Measurements from ENCODE around the gene PBX4. TPM values are rescaled to one million over a fixed set of nuclear protein-coding genes. Genes with fewer than 3 reads are reported as not detected.

The PBX4 gene
- total and polyA plus RNA-seq, 2 donors (not counting 1 experiment from before 2014, with no cell fraction given), result 11.7 TPM

DNA sequence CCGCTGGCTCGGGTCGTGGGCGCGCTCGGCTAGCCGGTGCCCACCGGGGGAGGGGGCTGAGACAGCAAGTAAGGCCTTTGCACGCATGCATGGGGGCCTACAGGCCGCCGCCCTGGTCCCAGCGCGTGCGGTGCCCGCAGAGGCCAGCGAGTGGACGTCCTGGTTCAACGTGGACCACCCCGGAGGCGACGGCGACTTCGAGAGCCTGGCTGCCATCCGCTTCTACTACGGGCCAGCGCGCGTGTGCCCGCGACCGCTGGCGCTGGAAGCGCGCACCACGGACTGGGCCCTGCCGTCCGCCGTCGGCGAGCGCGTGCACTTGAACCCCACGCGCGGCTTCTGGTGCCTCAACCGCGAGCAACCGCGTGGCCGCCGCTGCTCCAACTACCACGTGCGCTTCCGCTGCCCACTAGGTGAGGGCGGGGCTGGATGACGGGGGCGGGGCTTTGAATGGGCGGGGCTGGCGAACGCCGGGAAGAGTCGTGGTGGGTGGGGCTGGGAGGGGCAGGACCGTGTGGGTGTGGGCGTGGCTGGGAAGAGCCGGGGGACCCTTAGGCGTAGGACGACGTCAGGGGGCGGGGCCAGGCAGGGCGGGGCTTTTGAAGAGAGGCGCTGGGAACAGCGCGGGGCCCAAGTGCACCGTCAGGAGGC is 78.3 kb downstream of the PBX4 start:
- H3K4me2 ChIP-seq (replicated peaks; ENCODE audit: low read depth, low read length, poor library complexity, severe bottlenecking), result peak overlapping the region; percentile 90
- H3K9ac ChIP-seq (ENCODE audit: low read length), result peak overlapping the region; percentile 58
- H3K79me2 ChIP-seq (ENCODE audit: control insufficient read depth, insufficient read depth, low read length), result no peaks in the 10 kb centered on the region
- TF ChIP-seq EZH2 (IDR thresholded peaks at IDR 0.05; ENCODE audit: borderline replicate concordance, insufficient read depth, low read depth, low read length, poor library complexity, severe bottlenecking), result no peak
- TF ChIP-seq, protein P1, sequence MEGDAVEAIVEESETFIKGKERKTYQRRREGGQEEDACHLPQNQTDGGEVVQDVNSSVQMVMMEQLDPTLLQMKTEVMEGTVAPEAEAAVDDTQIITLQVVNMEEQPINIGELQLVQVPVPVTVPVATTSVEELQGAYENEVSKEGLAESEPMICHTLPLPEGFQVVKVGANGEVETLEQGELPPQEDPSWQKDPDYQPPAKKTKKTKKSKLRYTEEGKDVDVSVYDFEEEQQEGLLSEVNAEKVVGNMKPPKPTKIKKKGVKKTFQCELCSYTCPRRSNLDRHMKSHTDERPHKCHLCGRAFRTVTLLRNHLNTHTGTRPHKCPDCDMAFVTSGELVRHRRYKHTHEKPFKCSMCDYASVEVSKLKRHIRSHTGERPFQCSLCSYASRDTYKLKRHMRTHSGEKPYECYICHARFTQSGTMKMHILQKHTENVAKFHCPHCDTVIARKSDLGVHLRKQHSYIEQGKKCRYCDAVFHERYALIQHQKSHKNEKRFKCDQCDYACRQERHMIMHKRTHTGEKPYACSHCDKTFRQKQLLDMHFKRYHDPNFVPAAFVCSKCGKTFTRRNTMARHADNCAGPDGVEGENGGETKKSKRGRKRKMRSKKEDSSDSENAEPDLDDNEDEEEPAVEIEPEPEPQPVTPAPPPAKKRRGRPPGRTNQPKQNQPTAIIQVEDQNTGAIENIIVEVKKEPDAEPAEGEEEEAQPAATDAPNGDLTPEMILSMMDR (IDR thresholded peaks at IDR 0.05), result no peak
- peak overlapping the region in 3 of 5 experiments; percentile 35 to 57 (median 48) for H3K4me3 ChIP-seq (ENCODE audit: control extremely low read depth in 1 of 5, extremely low read depth in 1 of 5, insufficient read depth in 1 of 5, low read depth in 2 of 5, low read length in 4 of 5)
- ChIA-PET CTCF (no interaction called here), POLR2A (no interaction called here)
- peaks cover 0 to 39% (median 0%) of the 10 kb centered on the region in 3 donors for H3K9me3 ChIP-seq (ENCODE audit: control extremely low read depth in 1 of 3, control insufficient read depth in 2 of 3, insufficient read depth in 1 of 3, low read length in 2 of 3)
- DNase-seq (peak; percentile 65), ATAC-seq (ENCODE audit: low read depth) (peak; percentile 59)
- 23% methylated on average over 74 of the region's 74 CpGs for WGBS (ENCODE audit: insufficient coverage)
- Mint-ChIP-seq H3K27me3 (peaks cover 22% of the 10 kb centered on the region), H3K4me3 (peak overlapping the region; percentile 80), H3K4me1 (peaks cover 25% of the 10 kb centered on the region), H3K9me3 (ENCODE audit: insufficient read depth) (no peaks in the 10 kb centered on the region), H3K27ac (no peak overlapping the region)
- no peaks in the 10 kb centered on the region for H3K36me3 ChIP-seq (replicated peaks in 1 of 2; ENCODE audit: control extremely low read depth in 1 of 2, control insufficient read depth in 1 of 2, extremely low read depth in 1 of 2, insufficient read depth in 2 of 2, low read length in 1 of 2)
- H3K27ac ChIP-seq (ENCODE audit: low read length in 2 of 2), result no peak overlapping the region
- intact Hi-C loops (cut with micrococcal nuclease), result no loop called here
- H4K20me1 ChIP-seq (ENCODE audit: control insufficient read depth, insufficient read depth, low read length, poor library complexity, severe bottlenecking), result no peaks in the 10 kb centered on the region
- H2AFZ ChIP-seq (ENCODE audit: insufficient read depth, low read depth, low read length, poor library complexity, severe bottlenecking), result peak overlapping the region; percentile 54
- peaks cover 36 to 38% of the 10 kb centered on the region in 2 donors for H3K4me1 ChIP-seq (ENCODE audit: control insufficient read depth in 2 of 2, insufficient read depth in 2 of 2, low read length in 2 of 2)
- H3K27me3 ChIP-seq (replicated peaks in 1 of 4; ENCODE audit: control extremely low read depth in 1 of 4, control insufficient read depth in 3 of 4, insufficient read depth in 4 of 4, low read length in 3 of 4), result peaks cover 0 to 62% (median 23%) of the 10 kb centered on the region in 4 experiments

DNA sequence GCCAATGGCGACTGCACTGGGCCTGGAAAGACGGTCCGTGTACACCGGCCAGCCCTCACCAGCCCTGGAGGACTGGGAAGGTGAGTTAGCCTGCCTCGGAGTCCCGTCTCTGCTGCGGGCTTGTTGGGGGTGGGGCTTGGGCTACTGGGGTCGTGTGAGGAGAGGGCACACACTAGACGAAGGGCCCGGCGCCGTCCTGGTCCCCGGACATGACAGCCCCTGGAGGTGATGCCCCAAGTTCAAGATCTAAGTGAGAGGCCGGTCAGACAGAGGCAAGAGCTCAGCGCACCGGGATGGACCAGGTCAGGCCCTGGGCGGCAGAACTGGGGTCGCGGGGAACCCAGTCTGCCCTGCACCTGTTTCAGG is 78.8 kb downstream of the PBX4 start:
- H3K4me1 Mint-ChIP-seq, result peaks cover 25% of the 10 kb centered on the region
- ChIA-PET POLR2A (no interaction called here), CTCF (no interaction called here)
- Histone ChIP-seq H3K9me3 (ENCODE audit: control extremely low read depth in 1 of 3, control insufficient read depth in 2 of 3, insufficient read depth in 1 of 3, low read length in 2 of 3) (peaks cover 0 to 36% (median 0%) of the 10 kb centered on the region in 3 donors), H3K27ac (ENCODE audit: low read length in 2 of 2) (no peak overlapping the region), H3K79me2 (ENCODE audit: control insufficient read depth, insufficient read depth, low read length) (no peaks in the 10 kb centered on the region), H3K4me3 (ENCODE audit: control extremely low read depth in 1 of 5, extremely low read depth in 1 of 5, insufficient read depth in 1 of 5, low read depth in 2 of 5, low read length in 4 of 5) (no peak overlapping the region), H3K4me1 (ENCODE audit: control insufficient read depth in 2 of 2, insufficient read depth in 2 of 2, low read length in 2 of 2) (peaks cover 36 to 38% of the 10 kb centered on the region in 2 donors), H2AFZ (ENCODE audit: insufficient read depth, low read depth, low read length, poor library complexity, severe bottlenecking) (no peak overlapping the region), H3K27me3 (replicated peaks in 1 of 4; ENCODE audit: control extremely low read depth in 1 of 4, control insufficient read depth in 3 of 4, insufficient read depth in 4 of 4, low read length in 3 of 4) (peaks cover 0 to 62% (median 23%) of the 10 kb centered on the region in 4 experiments), H3K4me2 (replicated peaks; ENCODE audit: low read depth, low read length, poor library complexity, severe bottlenecking) (peak overlapping the region; percentile 90), H3K9ac (ENCODE audit: low read length) (no peak overlapping the region), H3K36me3 (replicated peaks in 1 of 2; ENCODE audit: control extremely low read depth in 1 of 2, control insufficient read depth in 1 of 2, extremely low read depth in 1 of 2, insufficient read depth in 2 of 2, low read length in 1 of 2) (no peaks in the 10 kb centered on the region), H4K20me1 (ENCODE audit: control insufficient read depth, insufficient read depth, low read length, poor library complexity, severe bottlenecking) (no peaks in the 10 kb centered on the region)
- no peaks in the 10 kb centered on the region for H3K9me3 Mint-ChIP-seq (ENCODE audit: insufficient read depth)
- DNase-seq (peak; percentile 44), ATAC-seq (ENCODE audit: low read depth) (no peak)
- intact Hi-C loops (cut with micrococcal nuclease), result no loop called here
- peak overlapping the region; percentile 26 for H3K4me3 Mint-ChIP-seq
- no peak for TF ChIP-seq EZH2 (IDR thresholded peaks at IDR 0.05; ENCODE audit: borderline replicate concordance, insufficient read depth, low read depth, low read length, poor library complexity, severe bottlenecking)
- TF ChIP-seq, protein P1 (IDR thresholded peaks at IDR 0.05), result no peak
- no peak overlapping the region for H3K27ac Mint-ChIP-seq
- 40% methylated on average over 15 of the region's 19 CpGs for WGBS (ENCODE audit: insufficient coverage)
- H3K27me3 Mint-ChIP-seq, result peaks cover 22% of the 10 kb centered on the region
